Trophoblast cell (in vitro differentiated cells and primary cell): ENCODE results near the gene LAMA3.

Source experiments
- DNase-seq, 2 donors: peaks; one replicate each; pipeline ENCODE4 v3.0.0-alpha.2; 2016
- H2AFZ ChIP-seq: 2 replicates; pipeline ENCODE4 v1.6.1; 2013; ENCODE audit warnings: low read length, moderate library complexity, mild to moderate bottlenecking; ENCODE audit not compliant: insufficient read depth, poor library complexity
- H2AK5ac ChIP-seq: 2 replicates; pipeline ENCODE4 v1.6.1; 2013; ENCODE audit warnings: mild to moderate bottlenecking, low read length
- H2BK120ac ChIP-seq: 2 replicates; pipeline ENCODE4 v1.6.1; 2013; ENCODE audit warnings: low read length, mild to moderate bottlenecking, moderate library complexity; ENCODE audit not compliant: insufficient read depth, poor library complexity
- H2BK12ac ChIP-seq: 2 replicates; pipeline ENCODE4 v1.6.1; 2013; ENCODE audit warnings: mild to moderate bottlenecking, low read length, moderate library complexity
- H2BK5ac ChIP-seq: 2 replicates; pipeline ENCODE4 v1.6.1; 2013; ENCODE audit warnings: low read length, low read depth, moderate library complexity, mild to moderate bottlenecking; ENCODE audit not compliant: poor library complexity
- H3K14ac ChIP-seq: 2 replicates; pipeline ENCODE4 v1.6.1; 2013; ENCODE audit warnings: mild to moderate bottlenecking, low read length
- H3K18ac ChIP-seq: 2 replicates; pipeline ENCODE4 v1.6.1; 2013; ENCODE audit warnings: mild to moderate bottlenecking, low read length
- H3K23ac ChIP-seq: 2 replicates; pipeline ENCODE4 v1.6.1; 2013; ENCODE audit warnings: low read length
- H3K27ac ChIP-seq: 2 replicates; pipeline ENCODE4 v1.5.1; 2013; ENCODE audit warnings: low read depth, mild to moderate bottlenecking, inconsistent platforms, low read length, moderate library complexity
- H3K27me3 ChIP-seq: 2 replicates; pipeline ENCODE4 v1.6.1; 2013; ENCODE audit warnings: inconsistent platforms, mild to moderate bottlenecking, low read length, moderate library complexity; ENCODE audit not compliant: insufficient read depth
- H3K36me3 ChIP-seq, 2 experiments: 1 replicate in 1 of 2; 2 replicates in 1 of 2; pipeline ENCODE4 v1.6.1; 2013; ENCODE audit warnings: low read length in 2 of 2, mild to moderate bottlenecking in 2 of 2, moderate library complexity in 1 of 2; ENCODE audit not compliant: insufficient read depth in 2 of 2, control insufficient read depth in 1 of 2
- H3K4ac ChIP-seq: 2 replicates; pipeline ENCODE4 v1.6.1; 2013; ENCODE audit warnings: low read depth, mild to moderate bottlenecking, low read length, moderate library complexity
- H3K4me1 ChIP-seq, 2 experiments: 1 replicate in 1 of 2; 2 replicates in 1 of 2; pipeline ENCODE4 v1.6.1; 2013; ENCODE audit warnings: low read length in 2 of 2, mild to moderate bottlenecking in 2 of 2, moderate library complexity in 1 of 2; ENCODE audit not compliant: insufficient read depth in 2 of 2, control insufficient read depth in 1 of 2
- H3K4me2 ChIP-seq: 2 replicates; pipeline ENCODE4 v1.6.1; 2013; ENCODE audit warnings: inconsistent platforms, mild to moderate bottlenecking, low read length, moderate library complexity
- H3K4me3 ChIP-seq: 2 replicates; pipeline ENCODE4 v1.5.1; 2013; ENCODE audit warnings: mild to moderate bottlenecking, low read depth, low read length, inconsistent platforms
- H3K79me1 ChIP-seq: one replicate; pipeline ENCODE4 v1.6.1; 2013; ENCODE audit warnings: low read length
- H3K79me2 ChIP-seq: 2 replicates; pipeline ENCODE4 v1.6.1; 2013; ENCODE audit warnings: low read length, mild to moderate bottlenecking; ENCODE audit not compliant: control insufficient read depth, insufficient read depth, poor library complexity
- H3K9ac ChIP-seq: 2 replicates; pipeline ENCODE4 v1.6.1; 2013; ENCODE audit warnings: mild to moderate bottlenecking, low read length
- H3K9me3 ChIP-seq: 2 replicates; pipeline ENCODE4 v1.6.1; 2013; ENCODE audit warnings: low read depth, mild to moderate bottlenecking, control low read depth, inconsistent platforms, low read length; ENCODE audit not compliant: insufficient read depth
- H4K12ac ChIP-seq: 2 replicates; pipeline ENCODE4 v1.6.1; 2013; ENCODE audit warnings: low read depth, mild to moderate bottlenecking, low read length, moderate library complexity
- H4K8ac ChIP-seq: 2 replicates; pipeline ENCODE4 v1.6.1; 2013; ENCODE audit warnings: low read depth, mild to moderate bottlenecking, low read length, moderate library complexity
- H4K91ac ChIP-seq: one replicate; pipeline ENCODE4 v1.6.1; 2013; ENCODE audit warnings: low read depth, mild to moderate bottlenecking, low read length, moderate library complexity
- WGBS: extraction: QIAGEN DNeasy Blood & Tissue Kit; methylation state at CpG from one replicate; pipeline ENCODE4 v1.1.7; 2013; ENCODE audit warnings: missing lambda C conversion rate; ENCODE audit not compliant: insufficient read length, insufficient coverage; ENCODE audit errors: extremely low coverage; 5-methylcytosine and 5-hydroxymethylcytosine counted together

Gene LAMA3

GRCh38 chr18:23710068-23710527, 20.8 kb downstream of the LAMA3 start:
- H3K9ac ChIP-seq, result no peak overlapping the region

GRCh38 chr18:23710946-23711345, 21.7 kb downstream of the LAMA3 start:
- Histone ChIP-seq H3K14ac (no peak overlapping the region), H3K4ac (no peak overlapping the region), H3K79me1 (no peaks in the 10 kb centered on the region), H3K4me2 (no peak overlapping the region), H3K27ac (no peak overlapping the region), H3K18ac (no peak overlapping the region), H2BK120ac (no peak overlapping the region), H3K27me3 (no peaks in the 10 kb centered on the region), H3K4me1 (no peaks in the 10 kb centered on the region), H4K12ac (no peak overlapping the region), H3K23ac (no peak overlapping the region), H3K4me3 (no peak overlapping the region), H2BK5ac (no peak overlapping the region), H2AFZ (no peak overlapping the region), H2AK5ac (no peak overlapping the region), H4K91ac (no peak overlapping the region), H3K36me3 (no peaks in the 10 kb centered on the region), H3K9ac (no peak overlapping the region), H2BK12ac (no peak overlapping the region), H3K79me2 (no peaks in the 10 kb centered on the region), H4K8ac (no peak overlapping the region), H3K9me3 (peaks cover 2% of the 10 kb centered on the region)
- WGBS, result no CpG with 5 or more reads among the region's 1 CpG
- DNase-seq, result no peak

More at GRCh38 chr18:23710068-23710527, 20.8 kb downstream of the LAMA3 start:
- no CpG with 5 or more reads among the region's 17 CpGs for WGBS
- Histone ChIP-seq H3K79me2 (no peaks in the 10 kb centered on the region), H4K91ac (no peak overlapping the region), H2BK120ac (no peak overlapping the region), H3K27ac (no peak overlapping the region), H3K18ac (no peak overlapping the region), H2BK12ac (no peak overlapping the region), H3K4me2 (no peak overlapping the region), H3K14ac (no peak overlapping the region), H2AFZ (no peak overlapping the region), H3K79me1 (no peaks in the 10 kb centered on the region), H3K9me3 (peaks cover 2% of the 10 kb centered on the region), H3K4ac (no peak overlapping the region), H3K4me1 (no peaks in the 10 kb centered on the region), H2BK5ac (no peak overlapping the region), H3K27me3 (no peaks in the 10 kb centered on the region), H2AK5ac (no peak overlapping the region), H3K23ac (no peak overlapping the region), H4K12ac (no peak overlapping the region), H3K36me3 (no peaks in the 10 kb centered on the region), H3K4me3 (no peak overlapping the region), H4K8ac (no peak overlapping the region)
- peak in 1 of 2 donors; percentile 27 for DNase-seq

GRCh38 chr18:23711426-23711825, 22.2 kb downstream of the LAMA3 start:
- Histone ChIP-seq H4K12ac (no peak overlapping the region), H3K23ac (no peak overlapping the region), H2BK5ac (no peak overlapping the region), H2AK5ac (no peak overlapping the region), H3K9ac (no peak overlapping the region), H3K36me3 (no peaks in the 10 kb centered on the region), H3K9me3 (peaks cover 2% of the 10 kb centered on the region), H3K18ac (no peak overlapping the region), H3K4ac (no peak overlapping the region), H3K4me1 (no peaks in the 10 kb centered on the region), H3K79me1 (no peaks in the 10 kb centered on the region), H2BK120ac (no peak overlapping the region), H3K4me3 (no peak overlapping the region), H3K79me2 (no peaks in the 10 kb centered on the region), H2AFZ (no peak overlapping the region), H3K27ac (no peak overlapping the region), H4K91ac (no peak overlapping the region), H3K27me3 (no peaks in the 10 kb centered on the region), H3K4me2 (no peak overlapping the region), H4K8ac (no peak overlapping the region), H3K14ac (no peak overlapping the region), H2BK12ac (no peak overlapping the region)
- no CpG with 5 or more reads among the region's 1 CpG for WGBS
- DNase-seq, result no peak

- H3K9ac ChIP-seq, result no peak overlapping the region
- no peak overlapping the region for H3K4ac ChIP-seq
- no peak overlapping the region for H2AFZ ChIP-seq
- H3K36me3 ChIP-seq, result no peaks in the 10 kb centered on the region
- H3K9me3 ChIP-seq, result no peaks in the 10 kb centered on the region
- no peaks in the 10 kb centered on the region for H3K79me1 ChIP-seq
- no peak overlapping the region for H4K12ac ChIP-seq
- no peak overlapping the region for H3K27ac ChIP-seq
- no peaks in the 10 kb centered on the region for H3K79me2 ChIP-seq
- H3K14ac ChIP-seq, result no peak overlapping the region
- no peaks in the 10 kb centered on the region for H3K27me3 ChIP-seq
- no peak overlapping the region for H2BK120ac ChIP-seq
- no peak overlapping the region for H3K4me3 ChIP-seq
- no peak overlapping the region for H4K8ac ChIP-seq
- no CpG with 5 or more reads among the region's 3 CpGs for WGBS
- H2BK5ac ChIP-seq, result no peak overlapping the region
- peak in 1 of 2 donors; percentile 87 for DNase-seq
- no peaks in the 10 kb centered on the region for H3K4me1 ChIP-seq
- H2BK12ac ChIP-seq, result no peak overlapping the region
- no peak overlapping the region for H3K4me2 ChIP-seq
- H2AK5ac ChIP-seq, result no peak overlapping the region
- H4K91ac ChIP-seq, result no peak overlapping the region
- no peak overlapping the region for H3K18ac ChIP-seq
- H3K23ac ChIP-seq, result no peak overlapping the region
Measured at GRCh38 chr18:23712445-23712844, 23.2 kb downstream of the LAMA3 start.
